GM23248 (cell line): ENCODE data around the gene SGF29. TPM values are rescaled to one million over a fixed set of nuclear protein-coding genes. Genes with fewer than 3 reads are reported as not detected.
A peak's percentile ranks its signal among the peaks of the same experiment; 100 is the strongest.

Experiments
- DNase-seq: peaks from one replicate; pipeline ENCODE4 v3.0.0-alpha.2; 2015
- H2AFZ ChIP-seq: fragments of 200-600 bp; sonication (generic); 2 replicates; pipeline ENCODE4 v1.6.1; 2016; ENCODE audit warnings: antibody characterized with exemption
- H3F3A ChIP-seq: fragments of 200-600 bp; sonication (generic); 2 replicates; pipeline ENCODE4 v1.6.1; 2016; ENCODE audit warnings: mild to moderate bottlenecking, antibody characterized with exemption, mixed run types; ENCODE audit not compliant: insufficient read depth
- H3K27ac ChIP-seq: fragments of 200-600 bp; sonication (generic); 2 replicates; pipeline ENCODE4 v1.5.1; 2016; ENCODE audit warnings: mild to moderate bottlenecking
- H3K27me3 ChIP-seq: fragments of 200-600 bp; sonication (generic); replicated peaks from 2 replicates; pipeline ENCODE4 v1.6.1; 2016; ENCODE audit warnings: mild to moderate bottlenecking; ENCODE audit not compliant: insufficient read depth
- H3K36me3 ChIP-seq: fragments of 200-600 bp; sonication (generic); 2 replicates; pipeline ENCODE4 v1.6.1; 2016; ENCODE audit warnings: low read depth, mild to moderate bottlenecking
- H3K4me1 ChIP-seq: fragments of 200-600 bp; sonication (generic); 2 replicates; pipeline ENCODE4 v1.6.1; 2016; ENCODE audit warnings: mild to moderate bottlenecking; ENCODE audit not compliant: insufficient read depth
- H3K4me2 ChIP-seq: fragments of 200-600 bp; sonication (generic); one replicate; pipeline ENCODE4 v1.6.1; 2016; ENCODE audit warnings: mild to moderate bottlenecking; ENCODE audit not compliant: unreplicated experiment
- H3K4me3 ChIP-seq: fragments of 200-600 bp; sonication (generic); 2 replicates; pipeline ENCODE4 v1.5.1; 2016; ENCODE audit warnings: mild to moderate bottlenecking
- H3K79me2 ChIP-seq: fragments of 200-600 bp; sonication (generic); 2 replicates; pipeline ENCODE4 v1.6.1; 2016; ENCODE audit warnings: mild to moderate bottlenecking; ENCODE audit not compliant: insufficient read depth
- H3K9ac ChIP-seq: fragments of 200-600 bp; sonication (generic); 2 replicates; pipeline ENCODE4 v1.6.1; 2016; ENCODE audit warnings: mild to moderate bottlenecking
- H3K9me2 ChIP-seq: fragments of 200-600 bp; sonication (generic); 2 replicates; pipeline ENCODE4 v1.6.1; 2016; ENCODE audit warnings: mixed run types, mild to moderate bottlenecking, moderate library complexity; ENCODE audit not compliant: insufficient read depth
- H3K9me3 ChIP-seq: fragments of 200-600 bp; sonication (generic); one replicate; pipeline ENCODE4 v1.6.1; 2017; ENCODE audit warnings: low read depth
- H4K20me1 ChIP-seq: fragments of 200-600 bp; sonication (generic); 2 replicates; pipeline ENCODE4 v1.6.0; 2016; ENCODE audit not compliant: insufficient read depth
- EZH2 ChIP-seq: fragments of 200-600 bp; sonication (generic); IDR thresholded peaks from 2 replicates; pipeline ENCODE4 v1.6.1; 2018; ENCODE audit warnings: antibody characterized with exemption, mild to moderate bottlenecking; ENCODE audit not compliant: insufficient read depth, poor library complexity, severe bottlenecking
- EZH2phosphoT487 ChIP-seq: fragments of 200-600 bp; sonication (generic); IDR thresholded peaks from 2 replicates; pipeline ENCODE4 v1.6.1; 2018; ENCODE audit warnings: antibody characterized with exemption, moderate library complexity, mild to moderate bottlenecking, low read depth; ENCODE audit not compliant: insufficient read depth
- WGBS, 2 experiments: methylation state at CpG; one replicate each; pipeline ENCODE4 v1.1.6; 2015 to 2017; ENCODE audit warnings: low lambda C conversion rate in 2 of 2, low coverage in 1 of 2; ENCODE audit errors: missing lambda C conversion rate in 2 of 2; 5-methylcytosine and 5-hydroxymethylcytosine counted together
- in situ Hi-C: fragments of 300-500 bp; cut with MboI; formaldehyde crosslinking; loops from 2 replicates; pipeline ENCODE4 v1.15.0; 2020
- polyA plus RNA-seq: library from polyadenylated mRNA; unstranded; fragments of >200 nt; fragmentation: Nextera tagmentation; extraction: Ambion mirVana; gene quantifications from 2 replicates; pipeline ENCODE4 v1.2.1, GENCODE V29; 2016
- total RNA-seq: library from RNA; depleted of rRNA; stranded (reverse); fragments of >200 nt; shearing (Covaris generic); gene quantifications from 2 replicates; pipeline ENCODE4 v1.2.3, GENCODE V29; 2014

Gene SGF29
- total and polyA plus RNA-seq, 2 experiments from 2014 or later, result 6.3 to 9.9 TPM

GRCh38 chr16:28532940-28533647, 20.6 kb upstream of the SGF29 start:
- H3K9ac ChIP-seq, result no peak overlapping the region
- in situ Hi-C loops, result loop anchor here (25.0 kb wide), 1 partner anchor 404 kb away; the partner anchor contains the start of genes CD19 and RABEP2
- H3K27ac ChIP-seq, result no peak overlapping the region
- no peaks in the 10 kb centered on the region; the same call in 1 of the 2 replicates for H4K20me1 ChIP-seq
- H3F3A ChIP-seq, result peaks cover 15% of the 10 kb centered on the region; the same call in 1 of the 2 replicates
- no peak for TF ChIP-seq EZH2phosphoT487
- no peak for TF ChIP-seq EZH2
- 63 to 67% methylated on average over 5 of the region's 5 CpGs for WGBS, 2 experiments
- H3K4me1 ChIP-seq, result peaks cover 29% of the 10 kb centered on the region
- no peaks in the 10 kb centered on the region for H3K9me2 ChIP-seq
- H3K4me2 ChIP-seq, result no peak overlapping the region
- DNase-seq, result no peak
- no peaks in the 10 kb centered on the region for H3K9me3 ChIP-seq
- no peak overlapping the region for H3K4me3 ChIP-seq
- H3K27me3 ChIP-seq, result no peaks in the 10 kb centered on the region
- H3K36me3 ChIP-seq, result peaks cover 30% of the 10 kb centered on the region; the same call in 1 of the 2 replicates
- peaks cover 24% of the 10 kb centered on the region for H3K79me2 ChIP-seq
- H2AFZ ChIP-seq, result no peak overlapping the region

GRCh38 chr16:28534542-28535373, 19.0 kb upstream of the SGF29 start:
- H3K27me3 ChIP-seq, result no peaks in the 10 kb centered on the region
- no peak overlapping the region for H3K9ac ChIP-seq
- WGBS, 2 experiments, result 23 to 39% methylated on average over 5 of the region's 5 CpGs
- H4K20me1 ChIP-seq, result no peaks in the 10 kb centered on the region; the same call in 1 of the 2 replicates
- in situ Hi-C loops, result loop anchor here (25.0 kb wide), 1 partner anchor 403 kb away; the partner anchor contains the start of genes CD19 and RABEP2
- H3K9me3 ChIP-seq, result no peaks in the 10 kb centered on the region
- H3K4me3 ChIP-seq, result no peak overlapping the region
- TF ChIP-seq EZH2, result no peak
- H3K36me3 ChIP-seq, result peaks cover 30% of the 10 kb centered on the region; the same call in 1 of the 2 replicates
- peaks cover 15% of the 10 kb centered on the region; the same call in 1 of the 2 replicates for H3F3A ChIP-seq
- H3K27ac ChIP-seq, result no peak overlapping the region
- no peaks in the 10 kb centered on the region for H3K9me2 ChIP-seq
- no peak overlapping the region for H3K4me2 ChIP-seq
- DNase-seq, result peak; percentile 75
- H3K4me1 ChIP-seq, result peaks cover 40% of the 10 kb centered on the region
- no peak overlapping the region for H2AFZ ChIP-seq
- peaks cover 29% of the 10 kb centered on the region for H3K79me2 ChIP-seq

DNA sequence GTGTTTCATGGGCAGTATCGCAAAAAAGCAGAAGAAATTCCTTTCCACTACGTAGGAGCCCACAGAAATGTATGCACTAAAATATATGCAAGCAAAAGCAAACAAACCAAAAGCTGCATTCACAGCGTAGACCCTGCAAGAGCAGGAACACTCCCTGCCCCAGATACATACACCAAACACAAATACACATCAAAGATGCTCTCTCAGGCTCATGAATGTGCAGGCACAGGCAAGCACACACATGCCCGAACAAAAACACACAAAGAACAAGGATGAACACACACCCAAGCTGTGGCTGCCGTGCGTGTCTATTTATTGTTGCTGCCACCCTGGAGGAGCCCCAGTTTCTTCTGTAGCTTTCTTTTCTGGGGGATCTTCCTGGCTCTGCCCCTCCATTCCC, 16.6 kb upstream of the SGF29 start:
- H3K79me2 ChIP-seq, result peaks cover 29% of the 10 kb centered on the region
- H3K27me3 ChIP-seq, result no peaks in the 10 kb centered on the region
- H3K9me2 ChIP-seq, result no peaks in the 10 kb centered on the region
- H3K4me3 ChIP-seq, result peak overlapping the region; percentile 81
- TF ChIP-seq EZH2phosphoT487 (no peak), EZH2 (no peak)
- H3K4me2 ChIP-seq, result peak overlapping the region; percentile 94
- H3F3A ChIP-seq, result peaks cover 15% of the 10 kb centered on the region; the same call in 1 of the 2 replicates
- in situ Hi-C loops, result loop anchor here (25.0 kb wide), 1 partner anchor 400 kb away; the partner anchor contains the start of genes CD19 and RABEP2
- H3K9ac ChIP-seq, result peak overlapping the region; percentile 0; the same call in 1 of the 2 replicates
- H3K36me3 ChIP-seq, result peaks cover 30% of the 10 kb centered on the region; the same call in 1 of the 2 replicates
- H4K20me1 ChIP-seq, result no peaks in the 10 kb centered on the region; the same call in 1 of the 2 replicates
- DNase-seq, result no peak
- H3K4me1 ChIP-seq, result peaks cover 40% of the 10 kb centered on the region
- 98 to 99% methylated on average over 6 of the region's 6 CpGs for WGBS, 2 experiments
- H3K27ac ChIP-seq, result no peak overlapping the region
- no peak overlapping the region for H2AFZ ChIP-seq
- no peaks in the 10 kb centered on the region for H3K9me3 ChIP-seq
